GM12872 (cell line): Measurements from ENCODE around the gene CHD5.

Experiments
- TF ChIP-seq, protein P1 (sequence below): IDR thresholded peaks from 3 replicates; pipeline ENCODE4 v1.5.1; 2011; ENCODE audit warnings: low read depth, mild to moderate bottlenecking, low read length, moderate library complexity; ENCODE audit not compliant: insufficient read depth

The CHD5 gene

DNA sequence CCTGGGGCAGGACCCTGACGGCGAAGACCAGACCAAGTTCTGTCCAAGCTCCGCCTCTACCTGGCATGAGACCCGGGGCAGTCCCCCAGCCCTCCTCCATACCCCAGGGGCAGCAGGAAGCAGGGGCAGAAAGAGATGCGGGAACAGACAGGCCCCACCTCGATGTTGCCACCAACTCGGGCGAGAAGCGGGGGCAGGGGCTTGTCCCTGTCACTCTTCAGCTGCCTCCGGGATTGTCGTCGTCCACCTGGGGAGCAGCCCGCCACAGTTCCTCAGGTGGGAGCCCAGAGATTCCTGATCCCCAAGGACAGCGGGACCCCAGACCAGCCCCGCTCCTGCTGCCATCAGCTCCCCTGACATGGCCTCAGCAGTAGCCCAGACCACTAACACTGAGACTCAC is 54.8 kb downstream of the CHD5 start:
- TF ChIP-seq, protein P1, sequence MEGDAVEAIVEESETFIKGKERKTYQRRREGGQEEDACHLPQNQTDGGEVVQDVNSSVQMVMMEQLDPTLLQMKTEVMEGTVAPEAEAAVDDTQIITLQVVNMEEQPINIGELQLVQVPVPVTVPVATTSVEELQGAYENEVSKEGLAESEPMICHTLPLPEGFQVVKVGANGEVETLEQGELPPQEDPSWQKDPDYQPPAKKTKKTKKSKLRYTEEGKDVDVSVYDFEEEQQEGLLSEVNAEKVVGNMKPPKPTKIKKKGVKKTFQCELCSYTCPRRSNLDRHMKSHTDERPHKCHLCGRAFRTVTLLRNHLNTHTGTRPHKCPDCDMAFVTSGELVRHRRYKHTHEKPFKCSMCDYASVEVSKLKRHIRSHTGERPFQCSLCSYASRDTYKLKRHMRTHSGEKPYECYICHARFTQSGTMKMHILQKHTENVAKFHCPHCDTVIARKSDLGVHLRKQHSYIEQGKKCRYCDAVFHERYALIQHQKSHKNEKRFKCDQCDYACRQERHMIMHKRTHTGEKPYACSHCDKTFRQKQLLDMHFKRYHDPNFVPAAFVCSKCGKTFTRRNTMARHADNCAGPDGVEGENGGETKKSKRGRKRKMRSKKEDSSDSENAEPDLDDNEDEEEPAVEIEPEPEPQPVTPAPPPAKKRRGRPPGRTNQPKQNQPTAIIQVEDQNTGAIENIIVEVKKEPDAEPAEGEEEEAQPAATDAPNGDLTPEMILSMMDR: no peak

DNA sequence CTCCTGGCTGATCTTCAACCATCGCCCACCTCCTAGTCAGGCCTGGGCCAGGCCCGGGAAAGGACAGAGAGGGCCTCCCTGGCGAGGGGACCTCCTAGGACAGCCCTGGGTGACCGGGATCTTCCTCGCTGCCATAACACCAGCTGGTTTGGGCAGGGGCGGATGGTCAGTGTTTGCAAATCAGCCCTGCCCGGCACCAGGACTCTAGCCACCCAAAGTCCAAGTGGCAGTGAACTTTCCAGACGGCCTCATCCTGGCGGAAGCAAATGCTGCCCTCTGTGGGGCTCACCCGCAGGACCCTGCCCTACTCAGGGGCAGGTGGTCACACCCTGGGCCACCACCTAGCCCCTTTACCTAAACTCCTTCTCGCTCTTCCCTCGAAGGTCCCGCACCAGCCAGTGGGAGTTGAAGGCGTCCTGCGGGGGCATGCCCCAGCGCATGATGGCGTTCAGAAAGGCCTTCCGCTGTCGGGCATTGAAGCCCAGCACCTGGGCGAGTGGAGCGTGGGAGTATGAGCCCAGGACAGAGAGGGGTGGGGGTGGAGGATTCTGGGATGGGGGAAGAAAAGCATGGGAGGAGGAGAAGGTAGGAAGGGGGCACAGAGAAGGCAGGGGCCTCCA is 55.3 kb downstream of the CHD5 start:
- TF ChIP-seq, protein P1: no peak

DNA sequence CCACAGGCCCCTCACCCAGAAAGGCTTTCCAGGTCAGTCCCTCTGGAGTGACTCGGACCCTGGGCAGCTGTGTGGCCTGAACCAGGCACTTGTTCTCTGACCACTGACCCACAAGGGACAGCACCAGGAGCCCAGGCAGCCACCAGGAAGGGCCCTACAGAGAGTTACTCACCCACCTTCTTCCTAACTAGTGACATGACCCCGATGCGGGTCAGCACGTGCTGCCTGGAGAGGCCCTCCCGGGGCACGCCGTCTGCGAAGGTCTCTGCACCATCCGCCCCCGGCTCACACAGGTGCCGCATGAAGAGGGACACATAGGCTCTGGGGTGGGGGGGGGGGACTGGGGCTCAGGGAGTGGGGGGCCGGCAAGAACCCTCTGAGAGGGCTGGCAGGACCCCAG is 55.8 kb downstream of the CHD5 start:
- TF ChIP-seq, protein P1: no peak

DNA sequence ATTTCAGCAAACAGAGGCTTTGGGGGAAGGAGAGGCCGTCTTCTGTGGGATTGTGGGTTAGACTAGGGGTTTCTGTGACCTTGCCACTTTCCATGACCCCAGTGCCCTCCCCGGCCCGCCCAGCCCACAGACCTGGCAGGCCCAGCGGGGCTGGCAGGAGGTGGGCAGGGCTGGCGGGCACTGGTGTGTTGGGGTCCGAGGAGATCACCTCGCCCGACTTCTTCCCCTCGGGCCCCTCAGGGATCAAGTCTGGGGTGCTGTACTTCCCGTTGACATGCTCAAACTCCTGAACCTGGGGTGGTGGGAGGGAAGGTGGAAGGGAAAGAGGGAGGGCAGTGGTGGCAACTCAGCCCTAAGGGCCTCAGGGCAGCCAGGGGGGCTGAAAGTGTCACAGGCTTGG is 56.3 kb downstream of the CHD5 start:
- TF ChIP-seq, protein P1: no peak

DNA sequence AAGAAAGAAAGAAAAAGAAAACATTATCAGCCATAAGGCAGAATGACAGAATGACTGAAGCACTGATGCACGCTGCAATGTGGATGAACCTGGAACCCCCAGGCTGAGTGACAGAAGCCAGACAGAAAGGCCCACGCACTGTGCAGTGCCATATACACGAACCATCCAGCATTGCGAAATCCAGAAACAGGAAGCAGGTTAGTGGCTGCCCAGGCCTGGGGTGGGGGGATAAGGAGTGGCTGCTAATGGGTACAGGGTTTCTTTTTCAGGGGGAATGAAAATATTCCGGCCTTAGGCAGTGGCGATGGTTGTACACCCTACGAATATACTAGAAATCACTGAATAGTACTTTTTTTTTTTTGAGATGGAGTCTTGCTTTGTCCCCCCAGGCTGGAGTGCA is 57.0 kb downstream of the CHD5 start:
- TF ChIP-seq, protein P1: no peak

DNA sequence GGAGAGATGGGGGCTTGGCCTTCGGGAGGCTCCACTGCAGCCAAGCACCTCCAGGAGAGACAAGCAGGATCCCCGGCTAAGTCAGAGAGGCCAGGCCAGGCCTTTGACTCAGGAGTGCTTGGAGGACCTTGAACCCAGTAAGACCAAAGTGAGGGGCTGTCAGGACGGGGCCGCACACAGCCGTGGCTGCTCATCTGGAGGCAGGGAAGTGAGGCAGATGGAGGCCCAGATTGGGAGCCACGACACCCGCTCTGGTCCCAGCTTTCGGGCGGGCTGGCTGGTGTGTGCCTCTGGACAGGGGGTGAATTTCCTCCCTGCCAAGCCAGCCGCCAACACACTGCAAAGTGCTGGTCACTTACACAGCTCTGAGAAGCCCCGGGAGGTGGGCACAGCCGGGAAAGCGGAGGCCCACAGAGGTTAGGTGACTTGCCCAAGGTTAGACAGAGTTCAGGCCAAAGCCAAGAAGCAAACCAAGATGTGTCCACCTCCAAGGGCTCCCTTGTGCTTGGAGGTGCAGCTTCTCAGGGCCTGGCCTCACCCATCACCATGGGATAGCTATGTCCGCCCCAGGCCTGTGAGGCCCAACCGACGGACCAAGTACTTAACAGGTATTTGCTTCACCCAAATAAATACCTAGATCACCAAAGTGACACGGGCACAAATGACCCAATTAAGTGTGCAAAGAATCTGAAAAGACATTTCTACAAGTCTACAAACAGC is 58.3 kb downstream of the CHD5 start:
- TF ChIP-seq, protein P1: no peak

DNA sequence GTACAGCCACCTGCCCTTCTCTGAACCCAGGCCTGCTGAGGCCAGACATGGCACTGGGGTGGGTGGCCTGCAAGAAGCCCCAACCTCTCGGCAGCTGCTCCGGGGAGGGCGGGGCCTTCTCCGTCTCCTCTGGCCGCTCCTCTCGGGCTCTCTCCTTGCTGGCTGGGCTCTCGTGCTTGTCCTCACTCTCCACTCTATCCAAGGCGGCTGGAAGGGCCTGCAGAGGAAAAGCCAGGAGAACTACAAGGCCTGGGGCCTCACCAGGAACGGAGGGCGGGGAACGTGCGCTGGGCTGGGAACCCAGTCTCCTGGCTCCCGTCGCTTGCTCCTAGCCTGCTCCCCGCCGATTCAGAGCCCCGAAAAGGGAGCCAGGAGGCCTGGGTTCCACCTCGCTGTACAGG is 59.1 kb downstream of the CHD5 start:
- TF ChIP-seq, protein P1: no peak
